ENCODE data around the gene ATF2.
"Not testable (repeated sequence)": the region's sequence is repeated elsewhere in the genome, so short reads cannot be mapped to it uniquely, and the experiment has no call there.

ATF2 gene

GRCh38 chr2:175097297-175097696, 70.7 kb downstream of the ATF2 start:
- no peak for DNase-seq (ENCODE audit: low read depth in 2 of 3, low spot score in 1 of 3)

DNA sequence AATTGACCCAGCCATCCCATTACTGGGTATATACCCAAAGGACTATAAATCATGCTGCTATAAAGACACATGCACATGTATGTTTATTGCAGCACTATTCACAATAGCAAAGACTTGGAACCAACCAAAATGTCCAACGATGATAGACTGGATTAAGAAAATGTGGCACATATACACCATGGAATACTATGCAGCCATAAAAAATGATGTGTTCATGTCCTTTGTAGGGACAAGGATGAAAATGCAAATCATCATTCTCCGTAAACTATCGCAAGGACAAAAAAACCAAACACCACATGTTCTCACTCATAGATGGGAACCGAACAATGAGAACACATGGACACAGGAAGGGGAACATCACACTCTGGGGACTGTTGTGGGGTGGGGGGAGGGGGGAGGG, 83.9 kb downstream of the ATF2 start:
- not testable (repeated sequence) for DNase-seq (ENCODE audit: low read depth in 2 of 3, low spot score in 1 of 3)

DNA sequence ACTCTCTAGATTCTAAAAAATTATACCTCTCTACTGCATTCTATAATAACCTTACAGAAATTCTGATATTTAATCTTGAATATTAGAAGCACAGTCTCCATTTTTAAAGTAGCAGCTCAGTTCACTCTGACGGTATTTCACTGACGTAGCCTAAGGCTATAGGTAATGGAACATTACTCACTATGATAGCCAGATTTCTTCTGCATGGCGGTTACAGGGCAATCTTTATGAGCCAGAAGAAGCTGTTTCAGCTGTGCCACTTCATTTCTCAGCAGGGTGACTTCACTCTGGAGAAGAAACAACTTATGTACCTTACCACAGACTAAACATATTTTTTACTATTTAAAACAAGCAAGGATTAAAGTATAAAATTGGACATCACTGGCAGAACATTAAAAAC, 87.5 kb downstream of the ATF2 start:
- no peak for DNase-seq (ENCODE audit: low read depth in 2 of 3, low spot score in 1 of 3)

- DNase-seq (ENCODE audit: low read depth in 2 of 3, low spot score in 1 of 3): no peak
Measured at GRCh38 chr2:175076272-175076671, 91.7 kb downstream of the ATF2 start.

GRCh38 chr2:175074478-175074877, 93.5 kb downstream of the ATF2 start:
- no peak for DNase-seq (ENCODE audit: low read depth in 2 of 3, low spot score in 1 of 3)

- DNase-seq (ENCODE audit: low read depth in 2 of 3, low spot score in 1 of 3): no peak
Measured at GRCh38 chr2:175068534-175068933, 99.5 kb downstream of the ATF2 start.

DNA sequence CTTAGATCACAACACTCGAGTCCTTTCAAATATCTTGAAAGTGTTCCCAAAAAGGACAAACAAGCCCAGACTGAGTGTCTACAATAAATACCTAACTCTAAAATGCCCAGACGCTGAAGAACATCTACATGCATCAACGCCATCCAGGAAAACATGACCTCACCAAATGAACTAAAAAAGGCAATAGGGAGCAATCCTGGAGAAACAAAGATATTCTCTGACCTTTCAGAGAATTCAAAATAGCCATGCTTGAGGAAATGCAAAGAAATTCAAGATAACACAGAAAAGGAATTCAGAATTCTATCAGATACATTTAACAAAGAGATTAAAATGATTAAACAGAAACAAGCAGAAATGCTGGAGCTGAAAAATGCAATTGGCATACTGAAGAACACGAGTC, 101.6 kb downstream of the ATF2 start:
- no peak for DNase-seq (ENCODE audit: low read depth in 2 of 3, low spot score in 1 of 3)

DNA sequence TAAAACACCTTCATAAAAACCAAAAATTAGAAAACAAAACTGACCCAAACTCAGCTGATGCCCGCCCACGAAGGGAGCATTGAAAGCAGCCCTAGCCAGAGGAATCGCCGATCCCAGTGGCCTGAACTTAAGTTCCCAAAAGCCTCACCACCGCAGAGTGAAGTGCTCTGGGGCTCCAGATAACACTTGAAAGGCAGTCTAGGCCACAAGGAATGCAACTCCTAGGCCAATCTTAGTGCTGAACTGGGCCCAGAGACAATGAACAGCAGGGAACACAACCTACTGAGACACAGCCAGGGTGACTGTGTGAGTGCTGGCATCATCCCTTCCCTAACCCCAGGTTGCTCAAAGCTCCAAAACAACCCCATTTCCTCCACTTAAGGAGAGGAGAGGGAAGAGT, 103.2 kb downstream of the ATF2 start:
- no peak for DNase-seq (ENCODE audit: low read depth in 2 of 3, low spot score in 1 of 3)

GRCh38 chr2:175063741-175064140, 104.3 kb downstream of the ATF2 start:
- no peak for DNase-seq (ENCODE audit: low read depth in 2 of 3, low spot score in 1 of 3)

- DNase-seq (ENCODE audit: low read depth in 2 of 3, low spot score in 1 of 3): no peak
Measured at GRCh38 chr2:175062787-175063585, 105.0 kb downstream of the ATF2 start.

- DNase-seq (ENCODE audit: low read depth in 2 of 3, low spot score in 1 of 3): no peak
Measured at GRCh38 chr2:175057078-175057685, 110.8 kb downstream of the ATF2 start.

- no peak for DNase-seq (ENCODE audit: low read depth in 2 of 3, low spot score in 1 of 3)
Measured at GRCh38 chr2:175055993-175056392, 112.0 kb downstream of the ATF2 start.

DNA sequence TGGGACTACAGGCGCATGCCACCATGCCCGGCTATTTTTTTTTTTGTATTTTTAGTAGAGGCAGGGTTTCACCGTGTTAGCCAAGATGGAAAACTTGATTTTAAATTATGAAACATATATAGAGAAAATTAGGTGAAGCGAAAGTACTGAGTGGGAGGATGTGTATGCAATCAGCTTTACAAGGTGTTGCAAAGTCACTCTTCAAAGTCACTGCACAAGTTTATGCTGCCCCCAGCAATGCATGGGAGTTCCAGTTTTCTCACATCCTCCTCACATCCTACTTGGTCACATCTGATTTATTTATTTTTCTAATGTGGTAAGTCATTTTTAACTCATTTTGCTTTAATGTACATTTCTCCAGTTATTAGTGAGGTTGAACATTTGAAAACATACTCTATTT, 113.7 kb downstream of the ATF2 start:
- DNase-seq (ENCODE audit: low read depth in 2 of 3, low spot score in 1 of 3): no peak

DNA sequence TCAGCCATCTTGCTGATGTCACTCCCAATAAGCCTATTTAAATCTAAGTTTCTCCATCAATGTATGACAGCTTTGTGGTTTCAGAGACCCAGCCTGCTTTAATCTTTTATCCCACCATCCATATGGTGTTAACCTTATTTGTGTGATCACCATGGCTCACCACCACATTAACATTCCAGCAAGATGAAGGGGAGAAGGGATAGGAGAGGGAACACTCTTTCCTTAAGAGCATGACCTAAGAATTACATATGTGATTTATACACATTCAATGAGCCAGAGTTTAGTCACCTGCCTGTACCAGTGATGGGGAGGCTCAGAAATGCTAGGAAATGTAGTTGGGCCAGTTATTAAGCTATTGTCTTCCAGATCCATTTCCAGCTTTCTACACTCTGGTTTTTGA, 118.3 kb downstream of the ATF2 start:
- DNase-seq (ENCODE audit: low read depth in 2 of 3, low spot score in 1 of 3): no peak

DNA sequence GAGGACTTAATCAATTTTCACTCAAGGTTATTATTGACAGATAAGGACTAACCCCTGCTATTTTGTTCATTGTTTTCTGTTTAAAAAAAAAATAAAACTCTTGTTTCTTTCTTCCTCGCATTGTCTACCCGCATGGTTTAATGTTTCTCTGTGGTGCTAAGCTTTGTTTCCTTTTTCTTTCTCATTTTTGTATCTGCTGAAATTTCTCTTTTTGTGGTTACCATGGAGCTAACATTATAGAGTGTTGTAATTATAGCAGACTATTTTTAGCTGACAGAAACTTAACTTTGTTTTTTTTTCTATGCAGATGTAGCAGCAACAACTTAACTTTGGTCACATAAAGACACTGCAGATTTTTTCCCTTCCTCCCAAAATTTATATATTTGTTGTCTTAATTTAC, 119.7 kb downstream of the ATF2 start:
- no peak for DNase-seq (ENCODE audit: low read depth in 2 of 3, low spot score in 1 of 3)

DNA sequence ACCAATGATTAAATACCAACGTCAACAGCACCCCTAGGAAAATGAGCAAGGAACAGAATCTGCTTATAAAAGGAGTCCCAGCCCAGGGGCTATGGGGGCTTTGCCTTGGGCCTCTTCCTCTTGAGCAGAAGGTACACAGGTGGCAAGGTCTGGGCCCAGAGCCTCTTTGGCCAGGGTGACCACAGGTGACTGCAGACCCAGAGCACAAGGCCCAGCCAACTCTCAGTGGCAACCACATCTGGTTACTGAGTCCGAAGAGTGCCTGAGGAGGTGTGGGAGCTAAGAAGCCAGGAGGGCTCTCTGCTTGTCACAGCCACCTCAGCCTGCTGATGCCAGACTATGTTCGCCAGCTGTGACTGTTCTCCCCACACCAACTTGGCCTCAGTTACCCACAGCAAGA, 128.5 kb downstream of the ATF2 start:
- DNase-seq (ENCODE audit: low read depth in 2 of 3, low spot score in 1 of 3): no peak

GRCh38 chr2:175039031-175039430, 129.0 kb downstream of the ATF2 start:
- DNase-seq (ENCODE audit: low read depth in 2 of 3, low spot score in 1 of 3): no peak

DNA sequence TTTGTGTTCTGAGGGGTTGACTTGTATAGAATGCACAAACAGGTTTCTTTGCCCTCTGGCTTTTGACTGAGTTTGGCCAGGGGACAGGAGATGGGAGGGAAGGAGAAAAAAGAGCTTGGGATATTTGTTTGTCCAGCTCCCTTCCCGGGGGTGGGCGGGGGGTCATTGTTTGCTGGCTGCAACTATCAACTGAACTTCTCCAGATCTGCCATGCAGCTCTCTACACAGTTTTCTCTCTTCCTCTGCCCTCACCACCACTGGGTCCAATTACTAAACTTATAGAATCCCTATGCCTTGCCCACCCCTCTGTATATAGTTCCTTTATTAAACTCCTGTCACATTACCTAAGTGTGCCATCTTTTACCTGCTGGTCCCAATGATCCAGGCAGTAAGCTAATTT, 130.1 kb downstream of the ATF2 start:
- no peak for DNase-seq (ENCODE audit: low read depth in 2 of 3, low spot score in 1 of 3)

DNA sequence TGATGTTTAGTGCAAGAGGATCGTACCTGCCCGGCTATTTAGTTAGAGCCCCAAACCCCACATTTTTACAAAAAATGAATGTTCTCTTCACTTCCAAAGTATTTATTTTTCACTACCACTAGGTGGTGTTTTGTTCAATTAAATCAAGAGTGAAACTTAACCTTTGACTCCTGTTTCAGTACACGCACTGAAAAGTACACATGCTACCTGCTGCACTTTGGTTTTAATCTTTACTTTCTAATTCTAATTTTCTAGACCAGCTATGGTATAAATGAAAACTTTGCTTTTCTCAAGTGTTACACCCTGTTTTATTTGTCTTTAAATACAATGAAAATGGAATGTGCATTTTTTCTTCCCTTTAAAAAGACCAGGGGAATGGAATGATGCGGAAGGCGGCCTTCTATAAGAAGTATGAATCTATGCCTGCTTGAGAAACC, 131.4 kb downstream of the ATF2 start:
- DNase-seq (ENCODE audit: low read depth in 2 of 3, low spot score in 1 of 3): no peak

- DNase-seq (ENCODE audit: low read depth in 2 of 3, low spot score in 1 of 3): no peak
Measured at GRCh38 chr2:175035806-175036205, 132.2 kb downstream of the ATF2 start.

GRCh38 chr2:175034716-175035115, 133.3 kb downstream of the ATF2 start:
- DNase-seq (ENCODE audit: low read depth in 2 of 3, low spot score in 1 of 3): no peak

DNA sequence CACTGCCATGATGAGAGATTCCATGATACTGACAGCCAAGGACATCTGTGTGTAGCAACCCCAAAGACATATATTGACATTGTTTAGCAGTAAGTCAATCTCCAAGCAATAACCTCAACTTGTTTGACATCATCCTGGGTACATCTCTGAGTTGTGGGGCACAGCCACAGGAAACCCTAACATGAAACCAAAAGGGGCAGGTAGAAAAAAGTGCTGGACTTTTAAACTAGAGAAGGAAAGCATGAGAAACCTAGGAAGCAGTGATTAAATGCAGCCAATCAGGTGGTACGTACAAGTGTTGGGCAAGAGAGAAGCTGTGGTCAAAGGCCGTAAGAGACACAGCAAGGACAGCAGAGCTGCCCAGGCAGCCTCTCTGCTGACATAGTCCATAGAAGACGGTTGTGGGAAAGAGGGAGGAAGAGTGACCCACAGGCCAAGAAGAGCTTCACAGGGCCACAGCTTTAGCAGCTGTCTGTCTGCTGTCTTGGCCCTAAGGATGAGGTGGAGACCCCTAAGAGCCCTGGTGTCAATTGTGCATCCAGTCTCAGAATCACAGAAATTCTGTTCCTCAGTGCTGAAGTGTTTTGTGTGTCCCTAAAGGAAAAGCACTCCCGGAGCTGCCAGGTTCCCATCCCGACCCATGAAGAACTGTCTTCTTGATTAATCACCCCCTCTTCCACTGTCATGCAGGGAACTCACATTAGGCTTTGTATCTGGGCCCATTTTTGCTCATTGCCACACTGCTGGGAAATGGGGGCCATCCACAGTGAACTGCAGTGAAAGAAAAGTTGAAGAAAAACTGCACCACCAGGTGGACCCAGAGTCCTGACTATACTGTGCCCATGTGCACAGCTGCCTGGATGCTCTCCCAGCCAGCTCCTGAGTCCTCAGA, 137.4 kb downstream of the ATF2 start:
- DNase-seq (ENCODE audit: low read depth in 2 of 3, low spot score in 1 of 3): peak in 1 of 3 donors; percentile 11

All from stimulated activated CD4-positive, alpha-beta T cell treated with anti-CD3 and anti-CD28 coated beads, Interleukin-12 subunit alpha, Interleukin-12 subunit beta, amount 100 ng/mL, for 48 hours (primary cell).